Measurements from ENCODE around the gene CLIP2.
"Not testable (repeated sequence)": the region's sequence is repeated elsewhere in the genome, so short reads cannot be mapped to it uniquely, and the experiment has no call there.

CLIP2 gene

GRCh38 chr7:74289018-74289658, at the start of gene CLIP2:
CLIP2 (plus strand) TSS chr7:74289407; CDS start chr7:74317547, 28,140 bp downstream.
- DNase-seq (ENCODE audit: low read depth in 1 of 2, low spot score in 1 of 2): peak; percentile 63 to 73

- no peak for DNase-seq (ENCODE audit: low read depth in 1 of 2, low spot score in 1 of 2)
These were observed 48.7 kb upstream of the CLIP2 start for GRCh38 chr7:74240482-74240881.

DNA sequence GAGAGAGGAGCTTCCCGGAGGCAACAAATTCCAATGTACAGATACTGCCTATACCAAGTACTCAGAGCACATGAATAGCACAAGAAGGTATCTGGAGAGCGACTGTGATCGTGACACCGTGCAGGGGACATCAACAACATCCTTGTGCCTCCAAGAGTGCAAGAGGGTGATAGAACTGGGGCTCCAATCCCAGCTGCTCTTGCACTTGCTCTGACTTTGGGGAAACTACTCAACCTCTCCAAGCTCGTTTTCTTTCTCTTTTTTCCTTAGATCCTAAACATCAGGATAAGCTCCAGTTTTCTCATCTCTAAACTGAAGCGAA, 47.1 kb upstream of the CLIP2 start:
- no peak for DNase-seq (ENCODE audit: low read depth in 1 of 2, low spot score in 1 of 2)

DNA sequence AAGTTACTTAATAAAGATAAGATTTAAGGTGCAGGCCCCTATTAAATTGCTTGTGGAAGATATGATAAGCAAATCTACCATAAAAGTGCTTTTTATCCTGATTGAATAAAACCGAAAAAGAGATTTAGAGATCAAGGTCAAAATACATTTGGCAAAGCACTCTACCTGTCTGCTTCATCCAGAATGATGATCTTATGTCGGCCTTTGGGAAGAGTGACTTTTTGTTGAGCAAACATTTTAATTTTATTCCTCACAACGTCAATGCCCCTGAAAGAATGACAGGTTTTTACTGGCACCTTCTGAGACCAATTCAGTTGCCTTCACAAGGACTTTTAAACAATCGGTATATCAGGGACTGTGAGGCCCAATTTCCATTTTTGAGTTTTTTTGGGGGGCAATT, 42.7 kb upstream of the CLIP2 start:
- no peak for DNase-seq (ENCODE audit: low read depth in 1 of 2, low spot score in 1 of 2)

- no peak for DNase-seq (ENCODE audit: low read depth in 1 of 2, low spot score in 1 of 2)
These were observed 41.1 kb upstream of the CLIP2 start for GRCh38 chr7:74248156-74248555.

DNA sequence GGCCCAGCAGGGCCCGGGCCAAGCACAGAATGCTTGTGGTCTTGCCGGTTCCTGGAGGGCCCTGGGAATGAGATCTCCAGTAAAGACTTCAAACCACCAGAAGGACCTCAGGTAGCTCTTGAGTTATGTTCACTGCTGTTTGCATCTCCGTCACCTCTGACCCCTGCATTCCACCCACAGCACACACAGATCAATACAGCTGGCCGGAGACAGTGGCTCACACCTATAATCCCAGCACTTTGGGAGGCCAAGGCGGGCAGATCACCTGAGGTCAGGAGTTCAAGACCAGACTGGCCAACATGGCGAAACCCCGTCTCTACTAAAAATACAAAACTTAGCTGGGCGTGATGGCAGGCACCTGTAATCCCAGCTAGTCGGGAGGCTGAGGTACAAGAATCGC, 40.1 kb upstream of the CLIP2 start:
- DNase-seq (ENCODE audit: low read depth in 1 of 2, low spot score in 1 of 2): not testable (repeated sequence)

DNA sequence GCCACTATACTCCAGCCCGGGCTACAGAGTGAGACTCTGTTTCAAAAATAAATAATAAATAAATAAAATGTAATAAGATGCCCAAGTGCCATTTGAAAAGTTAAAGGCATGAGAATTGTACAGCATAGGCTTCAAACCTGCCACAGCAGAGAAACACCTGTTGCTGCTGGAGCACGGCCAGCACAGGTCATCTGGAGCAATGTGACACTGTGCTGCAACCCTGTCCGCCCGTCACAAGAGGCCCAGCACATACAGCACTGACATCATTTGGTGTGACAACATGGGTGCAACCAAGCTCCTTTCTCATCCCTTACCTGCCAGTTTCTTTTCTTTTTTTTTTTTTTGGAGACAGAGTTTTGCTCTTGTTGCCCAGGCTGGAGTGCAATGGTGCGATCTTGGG, 36.3 kb upstream of the CLIP2 start:
- DNase-seq (ENCODE audit: low read depth in 1 of 2, low spot score in 1 of 2): no peak

- no peak for DNase-seq (ENCODE audit: low read depth in 1 of 2, low spot score in 1 of 2)
These were observed 35.9 kb upstream of the CLIP2 start for GRCh38 chr7:74253331-74253730.

GRCh38 chr7:74253835-74254128, 35.4 kb upstream of the CLIP2 start:
- DNase-seq (ENCODE audit: low read depth in 1 of 2, low spot score in 1 of 2): no peak

- peak; percentile 95 to 96 for DNase-seq (ENCODE audit: low read depth in 1 of 2, low spot score in 1 of 2)
These were observed 34.9 kb upstream of the CLIP2 start, which contains the start of gene RFC2 for GRCh38 chr7:74254129-74254857. RFC2 (minus strand) TSS chr7:74254399; CDS start chr7:74254383, 16 bp downstream.

- DNase-seq (ENCODE audit: low read depth in 1 of 2, low spot score in 1 of 2): no peak
These were observed 34.3 kb upstream of the CLIP2 start for GRCh38 chr7:74254858-74255379.

- DNase-seq (ENCODE audit: low read depth in 1 of 2, low spot score in 1 of 2): not testable (repeated sequence)
These were observed 33.7 kb upstream of the CLIP2 start for GRCh38 chr7:74255461-74255860.

DNA sequence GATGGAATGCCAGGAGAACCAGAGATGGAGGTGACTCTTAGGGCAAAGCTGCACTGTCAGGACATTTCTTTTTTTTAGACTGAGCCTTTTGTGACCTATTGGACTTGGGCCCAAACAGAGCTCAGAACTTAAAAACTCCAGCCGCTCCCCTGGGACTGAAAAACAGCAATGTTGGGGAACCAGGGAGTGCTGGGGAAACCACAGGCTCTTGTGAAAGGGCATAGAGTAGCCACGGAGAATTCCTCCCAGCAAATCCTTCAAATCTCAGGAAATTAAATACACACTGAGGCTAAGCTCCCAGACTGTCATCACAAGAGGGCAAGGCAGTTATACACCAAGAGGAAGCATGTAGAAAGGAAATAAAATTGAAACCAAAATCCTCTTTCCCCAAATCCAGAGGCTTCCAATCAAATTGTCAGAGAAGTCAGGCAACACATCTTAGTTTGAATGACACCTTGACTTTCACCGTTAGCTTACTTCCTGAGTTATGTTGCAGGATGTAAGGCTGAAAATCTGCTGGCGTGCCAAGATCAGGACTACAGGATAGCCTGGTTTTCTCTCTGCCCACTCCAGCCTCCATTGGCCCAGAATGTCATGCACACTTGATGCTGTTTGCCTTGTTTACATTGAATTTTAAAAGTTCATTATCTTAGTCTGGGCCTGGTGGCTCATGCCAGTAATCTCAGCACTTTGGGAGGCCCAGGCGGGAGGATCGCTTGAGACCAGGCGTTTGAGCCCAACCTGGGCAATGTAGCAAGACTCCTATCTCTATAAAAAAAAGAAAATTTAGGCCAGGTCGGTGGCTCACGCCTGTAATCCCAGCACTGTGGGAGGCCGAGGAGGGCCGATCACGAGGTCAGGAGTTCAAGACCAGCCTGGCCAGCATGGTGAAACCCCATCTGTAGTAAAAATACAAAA, 32.5 kb upstream of the CLIP2 start:
- no peak for DNase-seq (ENCODE audit: low read depth in 1 of 2, low spot score in 1 of 2)

DNA sequence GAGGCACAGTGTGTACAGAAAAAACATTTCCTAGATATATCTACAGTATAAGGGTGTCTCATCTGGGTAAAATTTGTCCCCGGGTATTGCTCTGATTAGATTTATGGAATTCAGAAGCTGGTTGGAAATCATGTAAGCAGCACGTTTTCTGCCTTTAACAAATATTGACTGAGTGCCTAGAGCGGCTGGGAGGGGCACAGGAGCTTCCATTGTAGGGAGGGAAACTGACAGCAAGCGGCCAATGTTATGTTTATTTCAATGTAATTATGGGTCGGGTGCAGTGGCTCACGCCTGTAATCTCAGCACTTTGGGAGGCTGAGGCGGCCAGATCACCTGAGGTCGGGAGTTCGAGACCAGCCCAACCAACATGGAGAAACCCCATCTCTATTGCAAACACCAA, 30.6 kb upstream of the CLIP2 start:
- no peak for DNase-seq (ENCODE audit: low read depth in 1 of 2, low spot score in 1 of 2)

- DNase-seq (ENCODE audit: low read depth in 1 of 2, low spot score in 1 of 2): no peak
These were observed 26.4 kb upstream of the CLIP2 start for GRCh38 chr7:74262639-74263398.

- DNase-seq (ENCODE audit: low read depth in 1 of 2, low spot score in 1 of 2): no peak
These were observed 25.6 kb upstream of the CLIP2 start for GRCh38 chr7:74263399-74264120.

DNA sequence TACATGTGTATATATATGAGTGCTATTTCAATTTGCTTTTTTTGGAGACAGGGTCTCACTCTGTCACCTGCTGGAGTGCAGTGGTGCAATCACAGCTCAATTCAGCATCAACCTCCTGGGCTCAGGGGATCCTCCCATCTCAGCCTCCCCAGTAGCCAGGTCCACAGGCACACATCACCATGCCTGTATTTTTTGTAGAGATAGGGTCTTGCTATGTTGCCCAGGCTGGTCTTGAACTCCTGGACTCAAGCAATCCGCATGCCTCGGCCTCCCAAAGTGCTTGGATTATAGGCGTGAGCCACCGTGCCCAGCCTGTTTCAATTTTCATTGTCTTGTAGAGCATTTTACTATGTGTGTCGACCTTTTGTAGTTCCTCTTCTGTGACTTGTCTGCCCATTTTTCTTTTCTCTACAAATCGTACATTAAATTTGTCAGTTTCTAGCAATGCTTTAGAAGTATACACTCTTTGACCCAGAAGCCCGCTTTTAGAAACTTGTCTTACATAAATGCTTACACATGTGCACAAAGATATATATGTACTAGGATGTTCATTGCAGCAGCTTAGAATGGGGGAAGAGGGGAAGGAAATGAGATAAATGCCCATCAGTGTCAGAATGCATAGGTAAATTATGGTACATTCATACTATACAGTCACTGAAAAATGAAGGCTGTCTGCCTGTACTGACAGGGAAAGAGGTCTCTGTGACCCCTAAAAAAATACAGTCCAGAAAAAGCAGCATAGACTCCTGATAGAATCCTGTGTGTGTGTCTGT, 22.8 kb upstream of the CLIP2 start:
- DNase-seq (ENCODE audit: low read depth in 1 of 2, low spot score in 1 of 2): no peak

DNA sequence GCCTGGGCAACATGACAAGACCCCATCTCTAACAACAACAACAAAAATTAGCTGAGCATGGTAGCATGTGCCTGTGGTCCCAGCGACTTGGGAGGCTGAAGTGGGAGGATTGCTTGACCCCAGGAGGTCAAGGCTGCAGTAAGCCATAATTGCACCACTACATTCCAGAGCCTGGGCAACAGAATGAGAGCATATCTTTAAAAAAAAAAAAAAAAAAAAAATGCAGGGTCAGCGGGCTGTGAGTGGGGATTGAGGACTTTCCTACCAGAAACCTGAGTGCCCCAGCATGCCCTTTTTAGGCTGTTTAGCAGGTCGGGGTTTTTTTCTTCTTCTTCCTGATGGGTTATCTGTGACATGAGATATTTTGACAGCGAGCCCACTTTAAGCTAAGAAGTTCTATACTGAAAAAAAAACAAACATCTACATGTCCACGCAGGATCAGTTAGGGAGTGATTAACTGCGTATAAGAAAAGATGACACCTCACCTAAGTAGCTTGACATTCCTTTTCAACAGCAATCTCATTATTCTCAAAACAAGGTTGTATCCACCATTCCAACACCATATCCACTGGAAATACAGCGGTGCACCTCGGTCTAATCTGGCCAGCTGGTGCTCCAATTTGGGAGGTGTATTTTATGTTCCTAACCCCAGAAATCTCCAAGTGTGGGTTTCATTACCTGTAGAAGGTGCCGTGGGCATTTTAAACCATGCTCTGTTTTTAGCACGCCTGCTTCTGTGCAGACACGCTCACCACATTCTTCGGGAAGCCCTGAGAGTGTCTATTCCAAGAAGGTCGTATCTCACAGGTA, 21.2 kb upstream of the CLIP2 start:
- no peak for DNase-seq (ENCODE audit: low read depth in 1 of 2, low spot score in 1 of 2)

DNA sequence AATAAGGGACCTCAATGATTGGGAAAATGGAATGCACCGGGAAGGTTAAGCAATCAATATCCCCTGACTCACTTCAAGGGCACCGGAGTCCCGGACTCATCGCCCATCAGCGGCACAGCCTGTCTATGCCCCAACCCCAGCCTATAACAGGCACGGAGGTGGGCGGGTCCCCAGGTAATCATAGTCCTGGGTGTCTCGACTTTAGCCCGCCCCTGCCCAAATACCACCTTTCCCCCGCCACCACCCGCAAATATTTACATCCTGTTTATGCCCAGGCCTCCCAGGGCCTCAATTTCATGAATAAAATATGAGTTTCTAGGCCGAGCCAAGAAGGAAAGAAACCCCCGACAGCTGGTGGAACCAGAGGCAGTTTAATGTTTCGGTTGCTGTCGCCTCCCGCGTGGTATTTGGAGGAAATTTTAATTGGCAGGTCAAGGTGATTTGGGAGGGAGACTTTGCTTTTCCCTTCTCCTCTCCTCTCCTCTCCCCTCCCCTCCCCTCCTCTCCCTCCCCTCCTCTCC, 19.4 kb upstream of the CLIP2 start:
- DNase-seq (ENCODE audit: low read depth in 1 of 2, low spot score in 1 of 2): peak; percentile 20 to 33
